DLD1 (cell line): Measurements from ENCODE around the gene STAT4.

Experiments
- in situ Hi-C: cut with HindIII; loops from 2 replicates; pipeline ENCODE4 v1.10.0; 2017; ENCODE audit warnings: low sequenced_read_pairs

STAT4 gene

GRCh38 chr2:191176801-191177438 lies 26.1 kb upstream of the STAT4 start:
- in situ Hi-C loops: loop anchor here (10.0 kb wide), 1 partner anchor 338 kb away; no protein-coding TSS in a partner anchor

DNA sequence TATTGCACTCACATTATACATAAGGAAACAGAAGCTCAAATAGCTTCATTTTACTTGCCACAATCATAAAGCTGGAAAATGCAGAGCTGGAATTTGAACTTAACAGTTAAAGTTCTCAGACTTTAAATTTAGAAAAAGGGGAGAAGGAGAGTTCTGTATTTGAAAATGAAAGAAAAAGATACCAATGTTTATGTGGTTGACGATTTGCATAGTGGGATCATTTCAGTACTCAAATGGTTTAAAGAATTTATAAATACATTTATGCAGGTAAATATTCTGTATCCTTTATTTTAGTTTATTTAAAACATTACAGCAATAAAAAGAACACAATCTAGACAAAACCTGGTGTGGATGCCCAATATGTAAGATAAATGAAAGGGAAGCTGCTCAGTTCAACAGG lies 25.5 kb upstream of the STAT4 start:
- in situ Hi-C loops: loop anchor here (10.0 kb wide), 1 partner anchor 338 kb away; no protein-coding TSS in a partner anchor

GRCh38 chr2:191174442-191174841 lies 23.6 kb upstream of the STAT4 start:
- in situ Hi-C loops: loop anchor here (10.0 to 25.0 kb wide), 2 partner anchors 340 to 538 kb away; no protein-coding TSS in a partner anchor

DNA sequence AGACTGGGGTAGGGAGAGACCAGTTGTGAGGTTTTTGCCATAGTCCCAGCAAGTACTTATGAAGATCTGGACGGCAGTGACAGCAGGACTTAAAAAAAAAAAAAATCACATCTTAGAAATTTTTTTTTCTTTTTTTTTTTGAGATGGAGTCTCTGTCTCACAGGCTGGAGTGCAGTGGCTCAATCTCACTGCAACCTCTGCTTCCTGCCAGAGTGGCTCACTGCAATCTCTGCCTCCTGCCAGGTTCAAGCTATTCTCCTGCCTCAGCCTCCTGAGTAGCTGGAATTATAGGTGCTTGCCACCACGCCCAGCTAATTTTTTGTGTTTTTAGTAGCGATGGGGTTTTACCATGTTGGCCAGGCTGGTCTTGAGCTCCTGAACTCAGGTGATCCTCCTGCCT lies 22.4 kb upstream of the STAT4 start:
- in situ Hi-C loops: loop anchor here (10.0 to 25.0 kb wide), 2 partner anchors 342 to 539 kb away; no protein-coding TSS in a partner anchor

GRCh38 chr2:191171708-191172355 lies 21.0 kb upstream of the STAT4 start:
- in situ Hi-C loops: loop anchor here (10.0 to 25.0 kb wide), 2 partner anchors 343 to 540 kb away; no protein-coding TSS in a partner anchor

- in situ Hi-C loops: loop anchor here (10.0 to 25.0 kb wide), 2 partner anchors 344 to 541 kb away; no protein-coding TSS in a partner anchor
These were observed 20.5 kb upstream of the STAT4 start for GRCh38 chr2:191171286-191171685.

DNA sequence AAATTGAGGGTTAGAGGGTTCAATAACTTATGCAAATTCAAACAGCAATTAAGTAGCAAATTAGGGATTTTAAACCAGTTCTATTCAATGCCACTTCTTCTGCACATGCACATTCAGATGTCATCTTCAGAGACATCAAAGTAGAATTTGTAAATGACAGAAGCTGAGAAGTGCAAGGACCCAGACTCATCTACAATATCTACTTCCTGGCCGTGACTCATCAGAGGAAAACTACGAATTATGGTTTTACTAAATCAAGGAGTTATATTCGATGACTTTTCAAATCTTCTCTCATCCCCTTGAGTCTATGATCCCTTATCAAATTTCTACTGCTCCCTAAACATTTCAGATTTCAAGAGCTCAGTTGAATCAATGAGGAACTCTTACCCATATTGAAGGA lies 20.0 kb upstream of the STAT4 start:
- in situ Hi-C loops: loop anchor here (10.0 to 25.0 kb wide), 2 partner anchors 344 to 542 kb away; no protein-coding TSS in a partner anchor

DNA sequence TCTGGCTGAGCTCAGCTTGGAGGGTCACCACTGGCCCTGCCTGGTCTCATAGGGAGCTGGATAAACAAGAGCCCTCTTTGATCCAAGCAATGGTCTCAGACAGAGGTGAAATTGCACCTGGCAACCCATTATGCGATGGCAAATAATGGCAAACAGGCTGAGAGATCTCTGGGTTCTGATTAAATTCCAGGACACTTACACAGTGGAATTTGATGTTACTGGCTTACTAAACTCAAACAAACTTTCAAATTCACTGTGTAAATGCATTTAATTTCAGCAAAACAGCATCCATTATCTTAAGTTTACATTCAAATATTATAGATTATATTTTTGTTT lies 19.5 kb upstream of the STAT4 start:
- in situ Hi-C loops: loop anchor here (10.0 to 25.0 kb wide), 2 partner anchors 345 to 542 kb away; no protein-coding TSS in a partner anchor

- in situ Hi-C loops: loop anchor here (10.0 to 25.0 kb wide), 2 partner anchors 345 to 543 kb away; no protein-coding TSS in a partner anchor
These were observed 18.9 kb upstream of the STAT4 start for GRCh38 chr2:191169456-191170300.

- in situ Hi-C loops: loop anchor here (25.0 kb wide), 1 partner anchor 545 kb away; no protein-coding TSS in a partner anchor
These were observed 17.0 kb upstream of the STAT4 start for GRCh38 chr2:191167766-191168165.

DNA sequence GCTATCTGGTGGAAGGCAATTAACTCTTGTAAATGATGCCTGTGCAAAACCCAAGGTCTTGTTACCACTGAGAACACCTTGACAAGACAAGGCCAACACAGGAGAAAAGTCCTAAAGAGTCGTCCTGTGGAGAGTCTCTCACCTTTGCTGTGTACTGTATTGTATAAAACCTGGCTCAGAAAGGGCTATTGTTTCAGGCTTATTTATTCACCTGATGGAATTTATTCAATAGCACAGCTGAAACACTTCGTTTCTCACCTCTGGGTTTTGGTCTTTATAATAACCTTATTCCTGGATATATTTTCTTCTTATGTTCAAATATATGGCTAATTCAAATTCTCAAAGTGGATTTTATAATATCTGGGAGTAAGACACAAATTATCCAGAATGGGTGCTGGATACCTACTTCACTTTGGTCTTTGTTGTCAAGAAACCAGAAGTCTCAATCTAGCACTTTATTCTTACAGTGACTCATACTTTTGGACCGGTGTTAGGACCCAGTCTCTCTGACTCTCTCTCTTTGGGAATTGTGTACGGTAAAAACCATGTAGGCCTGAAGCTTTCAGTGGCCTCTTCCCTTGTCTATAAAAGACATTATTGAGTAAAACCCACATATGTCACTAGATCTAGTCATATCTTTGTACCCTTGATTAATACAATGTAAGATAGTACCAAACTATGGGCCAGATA lies 16.1 kb upstream of the STAT4 start:
- in situ Hi-C loops: loop anchor here (25.0 kb wide), 1 partner anchor 545 kb away; no protein-coding TSS in a partner anchor

- in situ Hi-C loops: loop anchor here (25.0 kb wide), 1 partner anchor 546 kb away; no protein-coding TSS in a partner anchor
These were observed 15.4 kb upstream of the STAT4 start for GRCh38 chr2:191166111-191166755.

DNA sequence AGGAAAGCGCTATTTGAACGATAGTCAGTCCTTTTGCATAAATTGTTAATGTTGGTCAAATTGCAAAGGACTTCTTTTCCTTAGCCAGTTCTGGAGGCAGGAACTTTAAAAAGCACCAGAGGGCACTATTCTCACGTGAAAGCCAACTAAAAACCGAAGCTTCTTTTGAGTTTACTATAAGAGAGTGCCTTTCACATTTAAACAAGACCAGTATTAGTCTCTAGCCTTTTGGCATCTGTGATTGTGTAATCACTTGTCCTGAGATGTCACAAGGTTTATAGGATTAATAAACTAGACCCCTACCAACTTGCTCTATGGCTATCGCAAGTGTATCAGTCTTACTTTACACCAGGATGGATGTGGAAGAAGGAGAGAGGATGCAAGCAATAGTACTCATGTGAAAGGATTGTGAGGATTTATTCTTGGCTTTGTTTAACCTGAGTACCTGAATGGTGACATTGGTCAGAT lies 14.4 kb upstream of the STAT4 start:
- in situ Hi-C loops: loop anchor here (25.0 kb wide), 1 partner anchor 547 kb away; no protein-coding TSS in a partner anchor

DNA sequence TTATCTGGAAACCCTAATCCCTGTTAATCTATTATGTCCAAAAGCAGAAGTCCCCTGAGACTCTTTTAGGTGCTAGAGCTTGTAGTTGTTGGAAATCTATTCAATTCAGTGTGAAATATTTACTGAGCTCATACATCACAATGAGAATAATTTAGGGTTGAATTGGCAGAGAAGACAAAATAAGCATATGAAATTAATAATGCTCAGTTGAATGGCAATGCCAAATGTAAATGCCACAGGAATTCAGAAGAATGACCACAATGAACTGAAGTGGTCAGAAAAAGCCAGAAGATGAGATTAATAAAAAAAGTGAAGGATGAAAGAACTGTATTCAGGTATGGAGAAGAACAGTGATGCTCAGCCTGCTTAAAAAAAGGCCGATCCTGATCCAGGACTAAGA lies 8.0 kb upstream of the STAT4 start:
- in situ Hi-C loops: loop anchor here (25.0 kb wide), 1 partner anchor 554 kb away; no protein-coding TSS in a partner anchor

GRCh38 chr2:191158193-191158592 lies 7.4 kb upstream of the STAT4 start:
- in situ Hi-C loops: loop anchor here (25.0 kb wide), 1 partner anchor 554 kb away; no protein-coding TSS in a partner anchor

- in situ Hi-C loops: loop anchor here (25.0 kb wide), 1 partner anchor 557 kb away; no protein-coding TSS in a partner anchor
These were observed 4.8 kb upstream of the STAT4 start for GRCh38 chr2:191155608-191156071.

DNA sequence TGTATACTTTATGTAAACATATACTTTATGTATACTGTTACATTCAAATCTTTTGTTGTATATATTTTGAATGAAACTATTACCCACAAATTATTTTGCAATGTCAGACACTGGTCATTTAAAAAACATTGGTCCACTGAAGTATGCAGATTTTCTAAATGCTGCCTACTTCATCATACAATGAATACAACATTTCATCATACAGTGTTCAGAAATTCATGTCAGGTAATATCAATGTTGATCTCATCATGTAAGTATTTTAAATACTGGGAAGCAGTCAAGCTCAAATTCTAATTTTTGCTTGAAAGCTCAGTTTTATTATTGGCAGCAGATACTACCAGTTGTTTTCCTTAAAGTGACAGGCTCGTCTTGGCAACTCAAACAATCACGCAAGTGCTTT lies 2.9 kb upstream of the STAT4 start:
- in situ Hi-C loops: loop anchor here (25.0 kb wide), 1 partner anchor 559 kb away; no protein-coding TSS in a partner anchor

DNA sequence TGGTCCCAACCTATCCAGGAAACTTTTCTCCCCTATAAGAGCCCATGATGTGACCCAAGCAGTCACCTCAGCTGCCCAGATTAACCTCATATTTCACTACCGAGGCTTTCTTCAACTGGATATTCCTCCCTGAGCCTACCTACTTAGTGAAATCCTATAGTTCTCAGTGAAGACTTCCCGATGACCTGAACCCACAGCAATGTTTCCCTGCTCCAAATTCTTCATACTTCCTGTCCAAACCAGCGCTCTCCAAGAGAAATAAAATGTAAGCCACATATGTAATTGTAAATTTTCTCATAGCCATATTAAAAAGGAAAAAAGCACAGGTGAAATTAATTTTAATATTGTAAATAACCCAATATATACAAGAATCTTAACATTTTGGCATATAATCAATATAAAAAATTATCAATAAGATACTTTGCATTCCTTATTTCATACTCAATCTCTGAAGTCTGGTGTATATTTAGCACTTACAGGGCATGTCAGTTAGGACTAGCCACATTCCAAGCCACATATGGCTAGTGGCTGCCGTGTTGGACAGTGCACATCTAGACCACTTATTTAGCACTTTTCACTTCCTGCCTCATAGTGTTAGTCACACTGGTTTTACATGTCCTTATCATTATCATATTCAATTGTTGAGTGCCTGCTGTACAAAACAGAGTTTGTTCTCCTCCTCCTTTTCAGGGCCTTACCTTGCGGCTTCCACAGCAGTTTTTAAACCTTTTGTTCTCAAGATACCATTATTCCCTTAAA lies 1.9 kb upstream of the STAT4 start:
- in situ Hi-C loops: loop anchor here (25.0 kb wide), 1 partner anchor 560 kb away; no protein-coding TSS in a partner anchor
